ENCODE data around the gene ST6GALNAC5.

DNA sequence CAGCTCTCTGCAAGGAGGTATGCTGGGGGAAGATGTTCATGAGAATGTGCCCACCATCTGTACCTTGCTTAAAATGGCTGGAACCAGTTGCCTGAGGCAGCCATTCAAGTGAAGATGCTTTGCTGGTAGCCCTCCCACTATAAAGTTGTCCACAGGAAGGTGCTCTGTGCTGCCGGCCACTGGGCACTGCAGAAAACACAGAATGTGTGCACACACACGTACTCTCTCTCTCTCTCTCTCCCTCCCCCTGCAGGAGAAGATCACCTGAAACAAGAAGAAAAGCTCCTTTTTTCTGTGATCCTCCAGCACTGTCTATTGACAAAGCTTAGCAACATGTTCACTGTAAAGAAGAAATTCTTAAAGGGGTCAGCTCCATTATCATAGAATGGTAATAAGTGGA, 217.2 kb downstream of the ST6GALNAC5 start:
- no peak for TF ChIP-seq TCF7L2 (IDR thresholded peaks at IDR 0.05; ENCODE audit: low read depth, low read length)
- TF ChIP-seq, protein P1, sequence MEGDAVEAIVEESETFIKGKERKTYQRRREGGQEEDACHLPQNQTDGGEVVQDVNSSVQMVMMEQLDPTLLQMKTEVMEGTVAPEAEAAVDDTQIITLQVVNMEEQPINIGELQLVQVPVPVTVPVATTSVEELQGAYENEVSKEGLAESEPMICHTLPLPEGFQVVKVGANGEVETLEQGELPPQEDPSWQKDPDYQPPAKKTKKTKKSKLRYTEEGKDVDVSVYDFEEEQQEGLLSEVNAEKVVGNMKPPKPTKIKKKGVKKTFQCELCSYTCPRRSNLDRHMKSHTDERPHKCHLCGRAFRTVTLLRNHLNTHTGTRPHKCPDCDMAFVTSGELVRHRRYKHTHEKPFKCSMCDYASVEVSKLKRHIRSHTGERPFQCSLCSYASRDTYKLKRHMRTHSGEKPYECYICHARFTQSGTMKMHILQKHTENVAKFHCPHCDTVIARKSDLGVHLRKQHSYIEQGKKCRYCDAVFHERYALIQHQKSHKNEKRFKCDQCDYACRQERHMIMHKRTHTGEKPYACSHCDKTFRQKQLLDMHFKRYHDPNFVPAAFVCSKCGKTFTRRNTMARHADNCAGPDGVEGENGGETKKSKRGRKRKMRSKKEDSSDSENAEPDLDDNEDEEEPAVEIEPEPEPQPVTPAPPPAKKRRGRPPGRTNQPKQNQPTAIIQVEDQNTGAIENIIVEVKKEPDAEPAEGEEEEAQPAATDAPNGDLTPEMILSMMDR (IDR thresholded peaks at IDR 0.05): no peak

Data from Panc1 (cell line).